AG09309 (cell line): ENCODE data around the gene DIPK2B.

Experiments used
- DNase-seq: peaks from one replicate; pipeline ENCODE4 v3.0.0-alpha.2; 2010; ENCODE audit warnings: low read depth
- H3K4me3 ChIP-seq: 2 replicates; pipeline ENCODE4 v1.5.1; 2011; ENCODE audit warnings: mild to moderate bottlenecking, low read depth, low read length, moderate library complexity; ENCODE audit not compliant: control insufficient read depth
- CTCF ChIP-seq: IDR thresholded peaks from 2 replicates; pipeline ENCODE4 v1.5.1; 2011; ENCODE audit warnings: mild to moderate bottlenecking, low read depth, low read length, inconsistent platforms; ENCODE audit not compliant: insufficient read depth, control insufficient read depth; ENCODE audit errors: missing control alignments

DIPK2B gene

GRCh38 chrX:45165726-45166125 lies 35.0 kb downstream of the DIPK2B start:
- TF ChIP-seq CTCF = no peak
- no peak overlapping the region for H3K4me3 ChIP-seq
- DNase-seq = no peak

GRCh38 chrX:45164995-45165394 lies 35.7 kb downstream of the DIPK2B start:
- H3K4me3 ChIP-seq = no peak overlapping the region
- DNase-seq = no peak
- no peak for TF ChIP-seq CTCF

- H3K4me3 ChIP-seq = no peak overlapping the region
- no peak for TF ChIP-seq CTCF
- DNase-seq = no peak
Measured at GRCh38 chrX:45164021-45164621, 36.6 kb downstream of the DIPK2B start.

GRCh38 chrX:45157647-45158046 lies 43.0 kb downstream of the DIPK2B start:
- DNase-seq = no peak
- H3K4me3 ChIP-seq = no peak overlapping the region
- TF ChIP-seq CTCF = no peak

- no peak for DNase-seq
- no peak overlapping the region for H3K4me3 ChIP-seq
- no peak for TF ChIP-seq CTCF
Measured at GRCh38 chrX:45154462-45154861, 46.2 kb downstream of the DIPK2B start.

GRCh38 chrX:45154033-45154360 lies 46.7 kb downstream of the DIPK2B start:
- no peak overlapping the region for H3K4me3 ChIP-seq
- no peak for DNase-seq
- TF ChIP-seq CTCF = no peak
